ENCODE data around the gene AP1B1. TPM values are rescaled to one million over a fixed set of nuclear protein-coding genes. Genes with fewer than 3 reads are reported as not detected.

The AP1B1 gene
- total and polyA plus RNA-seq, 2 experiments from 2014 or later, result 46.6 to 50.1 TPM

DNA sequence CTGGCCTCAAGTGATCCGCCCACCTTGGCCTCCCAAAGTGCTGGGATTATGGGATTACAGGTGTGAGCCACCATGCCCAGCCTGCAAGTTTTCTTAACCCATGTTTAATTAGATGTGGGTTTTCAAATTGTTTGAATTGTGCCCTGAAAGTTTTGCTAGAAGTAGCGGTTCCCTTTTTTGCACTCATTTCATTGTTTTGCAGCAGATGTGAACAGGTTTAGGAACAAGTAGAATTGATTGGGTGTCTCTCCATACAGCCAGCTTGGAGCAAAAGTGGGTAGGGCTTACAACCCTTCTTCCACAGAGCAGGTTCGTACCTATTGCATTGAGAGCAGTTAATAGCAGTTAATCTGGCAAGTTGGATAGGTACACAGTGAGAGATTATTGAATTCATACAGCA lies 104.2 kb downstream of the AP1B1 start:
- H3K9me3 ChIP-seq (ENCODE audit: low read depth), result no peaks in the 10 kb centered on the region
- H3K4me3 ChIP-seq, result no peak overlapping the region
- no peak overlapping the region for H2AFZ ChIP-seq
- no peak for DNase-seq (ENCODE audit: low spot score)
- H4K20me1 ChIP-seq (ENCODE audit: insufficient read depth, poor library complexity, severe bottlenecking), result peaks cover 99% of the 10 kb centered on the region
- peaks cover 98% of the 10 kb centered on the region for H3K79me2 ChIP-seq
- no peak overlapping the region for H3K4me2 ChIP-seq
- H3K4me1 ChIP-seq (ENCODE audit: insufficient read depth), result no peaks in the 10 kb centered on the region
- no peaks in the 10 kb centered on the region for H3K36me3 ChIP-seq (replicated peaks; ENCODE audit: insufficient read depth, low read depth)
- WGBS (ENCODE audit: low lambda C conversion rate, missing lambda C conversion rate), result 99% methylated on average over 3 of the region's 3 CpGs
- no peaks in the 10 kb centered on the region for H3K9me2 ChIP-seq (replicated peaks; ENCODE audit: insufficient read depth)
- no peaks in the 10 kb centered on the region for H3K27me3 ChIP-seq
- no peak for TF ChIP-seq EZH2phosphoT487 (IDR thresholded peaks at IDR 0.05; ENCODE audit: low read depth, severe bottlenecking, unreplicated experiment)
- TF ChIP-seq EZH2 (IDR thresholded peaks at IDR 0.05; ENCODE audit: borderline replicate concordance), result no peak
- TF ChIP-seq, protein P1, sequence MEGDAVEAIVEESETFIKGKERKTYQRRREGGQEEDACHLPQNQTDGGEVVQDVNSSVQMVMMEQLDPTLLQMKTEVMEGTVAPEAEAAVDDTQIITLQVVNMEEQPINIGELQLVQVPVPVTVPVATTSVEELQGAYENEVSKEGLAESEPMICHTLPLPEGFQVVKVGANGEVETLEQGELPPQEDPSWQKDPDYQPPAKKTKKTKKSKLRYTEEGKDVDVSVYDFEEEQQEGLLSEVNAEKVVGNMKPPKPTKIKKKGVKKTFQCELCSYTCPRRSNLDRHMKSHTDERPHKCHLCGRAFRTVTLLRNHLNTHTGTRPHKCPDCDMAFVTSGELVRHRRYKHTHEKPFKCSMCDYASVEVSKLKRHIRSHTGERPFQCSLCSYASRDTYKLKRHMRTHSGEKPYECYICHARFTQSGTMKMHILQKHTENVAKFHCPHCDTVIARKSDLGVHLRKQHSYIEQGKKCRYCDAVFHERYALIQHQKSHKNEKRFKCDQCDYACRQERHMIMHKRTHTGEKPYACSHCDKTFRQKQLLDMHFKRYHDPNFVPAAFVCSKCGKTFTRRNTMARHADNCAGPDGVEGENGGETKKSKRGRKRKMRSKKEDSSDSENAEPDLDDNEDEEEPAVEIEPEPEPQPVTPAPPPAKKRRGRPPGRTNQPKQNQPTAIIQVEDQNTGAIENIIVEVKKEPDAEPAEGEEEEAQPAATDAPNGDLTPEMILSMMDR (IDR thresholded peaks at IDR 0.05; ENCODE audit: poor library complexity), result no peak
- H3K27ac ChIP-seq, result no peak overlapping the region

DNA sequence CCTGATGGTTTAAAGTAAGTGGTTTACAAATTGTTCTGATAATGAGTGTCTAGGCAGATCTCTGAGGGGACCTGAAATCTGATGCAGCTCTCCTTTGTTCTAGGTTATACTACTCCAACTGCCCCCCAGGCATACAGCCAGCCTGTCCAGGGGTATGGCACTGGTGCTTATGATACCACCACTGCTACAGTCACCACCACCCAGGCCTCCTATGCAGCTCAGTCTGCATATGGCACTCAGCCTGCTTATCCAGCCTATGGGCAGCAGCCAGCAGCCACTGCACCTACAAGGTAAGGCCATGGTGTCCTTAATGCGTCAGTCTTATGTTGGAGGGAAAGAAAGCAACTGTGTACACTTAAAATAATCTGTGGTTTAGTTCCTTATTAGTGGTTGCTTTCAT lies 110.4 kb downstream of the AP1B1 start:
- Histone ChIP-seq H4K20me1 (ENCODE audit: insufficient read depth, poor library complexity, severe bottlenecking) (peaks cover 98% of the 10 kb centered on the region), H3K36me3 (replicated peaks; ENCODE audit: insufficient read depth, low read depth) (no peaks in the 10 kb centered on the region)

More for the DNA sequence above, 110.4 kb downstream of the AP1B1 start:
- no peak overlapping the region for H2AFZ ChIP-seq
- peaks cover 21% of the 10 kb centered on the region for H3K4me1 ChIP-seq (ENCODE audit: insufficient read depth)
- no peak for DNase-seq (ENCODE audit: low spot score)
- H3K9me3 ChIP-seq (ENCODE audit: low read depth), result no peaks in the 10 kb centered on the region
- H3K79me2 ChIP-seq, result peaks cover 99% of the 10 kb centered on the region
- TF ChIP-seq EZH2phosphoT487 (IDR thresholded peaks at IDR 0.05; ENCODE audit: low read depth, severe bottlenecking, unreplicated experiment), result no peak
- no peak for TF ChIP-seq EZH2 (IDR thresholded peaks at IDR 0.05; ENCODE audit: borderline replicate concordance)
- TF ChIP-seq, protein P1 (IDR thresholded peaks at IDR 0.05; ENCODE audit: poor library complexity), result no peak
- no peak overlapping the region for H3K4me3 ChIP-seq
- H3K9me2 ChIP-seq (replicated peaks; ENCODE audit: insufficient read depth), result no peaks in the 10 kb centered on the region
- no peaks in the 10 kb centered on the region for H3K27me3 ChIP-seq
- no peak overlapping the region for H3K4me2 ChIP-seq
- 93% methylated on average over 1 of the region's 1 CpG for WGBS (ENCODE audit: low lambda C conversion rate, missing lambda C conversion rate)
- no peak overlapping the region for H3K27ac ChIP-seq

Small RNA genes lying within 50 kb of the gene (microRNA-seq; reads per million reads assigned to microRNA genes)
- 11.2 reads per million, percentile 26 among the genes with 10 or more reads in this experiment for gene MIR3653

Small RNA genes lying within 50 kb of the gene (small RNA-seq; reads per million reads assigned to genes)
- gene AC000041.1 (not detected), gene MIR3653 (not detected)

Other genes with a start within 250 kb of the AP1B1 start
- gene EMID1, start 182.7 kb downstream of the AP1B1 start, total RNA-seq, result 11.5 and 12.6 TPM in 2 replicates
- gene EMID1, start 182.7 kb downstream of the AP1B1 start, polyA plus RNA-seq, result 14.7 and 15.0 TPM in 2 replicates
- gene RHBDD3, start 120.6 kb downstream of the AP1B1 start, total RNA-seq, result 25.8 and 27.2 TPM in 2 replicates
- gene RHBDD3, start 120.6 kb downstream of the AP1B1 start, polyA plus RNA-seq, result 46.7 and 58.1 TPM in 2 replicates
- 161 TPM in 2 replicates for gene EWSR1, start 120.3 kb downstream of the AP1B1 start, total RNA-seq
- 269 and 315 TPM in 2 replicates for gene EWSR1, start 120.3 kb downstream of the AP1B1 start, polyA plus RNA-seq
- 10.4 and 11.7 TPM in 2 replicates for gene GAS2L1, start 81.9 kb downstream of the AP1B1 start, total RNA-seq
- gene GAS2L1, start 81.9 kb downstream of the AP1B1 start, polyA plus RNA-seq, result 34.0 and 46.0 TPM in 2 replicates
- 0.33 and 1.7 TPM in 2 replicates for gene RASL10A, start 72.9 kb downstream of the AP1B1 start, total RNA-seq
- gene RASL10A, start 72.9 kb downstream of the AP1B1 start, polyA plus RNA-seq, result 5.3 and 6.3 TPM in 2 replicates
- not detected in 2 replicates for gene RFPL1, start 50.0 kb upstream of the AP1B1 start, total RNA-seq
- gene RFPL1, start 50.0 kb upstream of the AP1B1 start, polyA plus RNA-seq, result not detected in 2 replicates
- gene NEFH, start 91.6 kb upstream of the AP1B1 start, total RNA-seq, result 0.03 and 0.08 TPM in 2 replicates
- gene NEFH, start 91.6 kb upstream of the AP1B1 start, polyA plus RNA-seq, result 0.98 TPM in 1 of 2 replicates, not detected in the other
- 26.5 and 27.7 TPM in 2 replicates for gene THOC5, start 165.2 kb upstream of the AP1B1 start, total RNA-seq
- gene THOC5, start 165.2 kb upstream of the AP1B1 start, polyA plus RNA-seq, result 21.5 and 23.0 TPM in 2 replicates
- gene NIPSNAP1, start 192.5 kb upstream of the AP1B1 start, total RNA-seq, result 160 and 165 TPM in 2 replicates
- gene NIPSNAP1, start 192.5 kb upstream of the AP1B1 start, polyA plus RNA-seq, result 132 and 136 TPM in 2 replicates
- gene NF2, start 215.1 kb upstream of the AP1B1 start, total RNA-seq, result 22.6 and 30.7 TPM in 2 replicates
- gene NF2, start 215.1 kb upstream of the AP1B1 start, polyA plus RNA-seq, result 18.5 and 21.5 TPM in 2 replicates